Measurements from ENCODE around the gene SUMO3. TPM values are rescaled to one million over a fixed set of nuclear protein-coding genes. Genes with fewer than 3 reads are reported as not detected.

The SUMO3 gene
- total and polyA plus RNA-seq, 2 donors (not counting 3 experiments of a cell fraction or from before 2014, with no cell fraction given): 102 to 123 TPM

GRCh38 chr21:44762221-44763049 is 55.4 kb downstream of the SUMO3 start:
- Histone ChIP-seq H3K9me1 (replicated peaks; ENCODE audit: control insufficient read depth, extremely low read depth, insufficient read depth, low read length) (no peaks in the 10 kb centered on the region), H4K20me1 (replicated peaks; ENCODE audit: control insufficient read depth, extremely low read depth, insufficient read depth, low read length) (no peaks in the 10 kb centered on the region), H3K79me2 (ENCODE audit: control insufficient read depth, insufficient read depth, low read length) (no peaks in the 10 kb centered on the region), H3K4me2 (ENCODE audit: insufficient read depth, low read length) (no peak overlapping the region), H3K27me3 (ENCODE audit: control insufficient read depth in 2 of 2, insufficient read depth in 2 of 2, low read length in 2 of 2) (no peaks in the 10 kb centered on the region), H3K9ac (replicated peaks; ENCODE audit: extremely low read depth, insufficient read depth, low read length) (no peak overlapping the region), H3K27ac (ENCODE audit: insufficient read depth, low read depth, low read length) (no peak overlapping the region), H3K4me3 (replicated peaks in 1 of 3; ENCODE audit: insufficient read depth in 1 of 3, low read depth in 1 of 3, low read length in 3 of 3) (no peak overlapping the region), H3K9me3 (replicated peaks; ENCODE audit: control insufficient read depth, insufficient read depth, low read length) (no peaks in the 10 kb centered on the region), H2AFZ (ENCODE audit: low read depth, low read length) (no peak overlapping the region), H3K4me1 (ENCODE audit: control insufficient read depth, extremely low read depth, insufficient read depth, low read length) (peaks cover 5% of the 10 kb centered on the region), H3K36me3 (ENCODE audit: control insufficient read depth in 2 of 2, extremely low read depth in 1 of 2, insufficient read depth in 2 of 2, low read length in 2 of 2) (no peaks in the 10 kb centered on the region)
- FAIRE-seq (no peak), DNase-seq (ENCODE audit: low read depth, low spot score) (no peak)
- ChIA-PET POLR2A (no interaction called here), CTCF (interaction anchor here (1.0 to 1.8 kb wide), 2 partner anchors 10 to 20 kb away, joined by 4 to 5 read pairs; no protein-coding TSS in a partner anchor)
- dilution Hi-C loops (cut with MboI; ENCODE audit: extremely low pct_ligation_motif_present, low sequenced_read_pairs): no loop called here
- BruUV-seq (replicated peaks): no TSS peak
- intact Hi-C loops (cut with micrococcal nuclease): no loop called here
- TF ChIP-seq JUN (IDR thresholded peaks at IDR 0.05; ENCODE audit: borderline replicate concordance, insufficient read depth, insufficient read length, low read depth): no peak
- TF ChIP-seq POLR2A (IDR thresholded peaks at IDR 0.05; ENCODE audit: low read depth, low read length): no peak
- no peak for TF ChIP-seq CTCF (IDR thresholded peaks at IDR 0.05; ENCODE audit: extremely low read depth in 1 of 2, insufficient read depth in 1 of 2, low read depth in 1 of 2, low read length in 2 of 2)
- no peak for TF ChIP-seq POLR2AphosphoS5 (IDR thresholded peaks at IDR 0.05; ENCODE audit: insufficient read depth, low read depth, low read length)
- TF ChIP-seq, protein P1, sequence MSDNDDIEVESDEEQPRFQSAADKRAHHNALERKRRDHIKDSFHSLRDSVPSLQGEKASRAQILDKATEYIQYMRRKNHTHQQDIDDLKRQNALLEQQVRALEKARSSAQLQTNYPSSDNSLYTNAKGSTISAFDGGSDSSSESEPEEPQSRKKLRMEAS (IDR thresholded peaks at IDR 0.05; ENCODE audit: insufficient read depth, insufficient read length): no peak
- no peak for TF ChIP-seq FOS (IDR thresholded peaks at IDR 0.05; ENCODE audit: borderline replicate concordance, insufficient read depth, low read length)
- no peak for TF ChIP-seq EZH2 (IDR thresholded peaks at IDR 0.05; ENCODE audit: borderline replicate concordance, low read depth, low read length, severe bottlenecking)
- no peak for TF ChIP-seq MYC (IDR thresholded peaks at IDR 0.05; ENCODE audit: low read depth, low read length)
- no peak for TF ChIP-seq GATA2 (IDR thresholded peaks at IDR 0.05; ENCODE audit: insufficient read depth, insufficient read length, low read depth, low read length)

All from endothelial cell of umbilical vein (primary cell).